ENCODE data around the gene CLCN4. TPM values are rescaled to one million over a fixed set of nuclear protein-coding genes. Genes with fewer than 3 reads are reported as not detected.

Gene CLCN4
- total RNA-seq, 1 donor: 14.1 TPM

DNA sequence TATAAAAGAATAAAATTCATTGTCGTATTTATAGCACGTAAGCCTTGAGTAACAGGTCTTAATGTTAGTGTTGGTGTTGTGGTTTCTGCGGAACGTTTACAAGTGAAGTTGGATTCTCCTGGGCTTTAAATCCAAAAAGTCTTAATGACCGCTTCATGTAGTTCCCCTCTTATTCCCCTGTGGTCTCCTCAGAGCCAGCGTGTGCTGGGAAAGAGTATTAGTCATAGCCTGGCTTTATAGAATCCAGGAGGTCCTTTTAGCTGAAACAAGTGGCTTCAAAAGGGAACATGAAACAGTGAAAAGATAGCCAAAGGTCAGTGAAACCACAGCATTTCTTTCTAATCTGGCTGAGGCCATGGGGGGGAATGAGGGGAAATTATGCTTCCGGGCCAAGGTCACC lies 79.1 kb downstream of the CLCN4 start:
- Histone ChIP-seq H3K27me3 (ENCODE audit: insufficient read depth, low read length) (no peaks in the 10 kb centered on the region), H3K4me1 (ENCODE audit: insufficient read depth, low read length) (peaks cover 39% of the 10 kb centered on the region), H3K79me2 (ENCODE audit: insufficient read depth, low read length) (no peaks in the 10 kb centered on the region), H3K9me3 (ENCODE audit: low read depth, low read length) (no peaks in the 10 kb centered on the region), H2AFZ (ENCODE audit: low read length) (no peak overlapping the region), H3K36me3 (ENCODE audit: insufficient read depth, low read length) (no peaks in the 10 kb centered on the region), H4K20me1 (ENCODE audit: insufficient read depth, low read length) (no peaks in the 10 kb centered on the region), H3K27ac (ENCODE audit: low read depth, low read length) (peak overlapping the region; percentile 24), H3K4me3 (ENCODE audit: insufficient read depth, low read length) (no peak overlapping the region), H3K4me2 (ENCODE audit: insufficient read depth, low read length) (peak overlapping the region; percentile 47)
- no peak for DNase-seq (ENCODE audit: insufficient read length, low spot score, missing footprints)
- TF ChIP-seq, protein P1, sequence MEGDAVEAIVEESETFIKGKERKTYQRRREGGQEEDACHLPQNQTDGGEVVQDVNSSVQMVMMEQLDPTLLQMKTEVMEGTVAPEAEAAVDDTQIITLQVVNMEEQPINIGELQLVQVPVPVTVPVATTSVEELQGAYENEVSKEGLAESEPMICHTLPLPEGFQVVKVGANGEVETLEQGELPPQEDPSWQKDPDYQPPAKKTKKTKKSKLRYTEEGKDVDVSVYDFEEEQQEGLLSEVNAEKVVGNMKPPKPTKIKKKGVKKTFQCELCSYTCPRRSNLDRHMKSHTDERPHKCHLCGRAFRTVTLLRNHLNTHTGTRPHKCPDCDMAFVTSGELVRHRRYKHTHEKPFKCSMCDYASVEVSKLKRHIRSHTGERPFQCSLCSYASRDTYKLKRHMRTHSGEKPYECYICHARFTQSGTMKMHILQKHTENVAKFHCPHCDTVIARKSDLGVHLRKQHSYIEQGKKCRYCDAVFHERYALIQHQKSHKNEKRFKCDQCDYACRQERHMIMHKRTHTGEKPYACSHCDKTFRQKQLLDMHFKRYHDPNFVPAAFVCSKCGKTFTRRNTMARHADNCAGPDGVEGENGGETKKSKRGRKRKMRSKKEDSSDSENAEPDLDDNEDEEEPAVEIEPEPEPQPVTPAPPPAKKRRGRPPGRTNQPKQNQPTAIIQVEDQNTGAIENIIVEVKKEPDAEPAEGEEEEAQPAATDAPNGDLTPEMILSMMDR (IDR thresholded peaks at IDR 0.05; ENCODE audit: extremely low read depth, low read depth, low read length): no peak

DNA sequence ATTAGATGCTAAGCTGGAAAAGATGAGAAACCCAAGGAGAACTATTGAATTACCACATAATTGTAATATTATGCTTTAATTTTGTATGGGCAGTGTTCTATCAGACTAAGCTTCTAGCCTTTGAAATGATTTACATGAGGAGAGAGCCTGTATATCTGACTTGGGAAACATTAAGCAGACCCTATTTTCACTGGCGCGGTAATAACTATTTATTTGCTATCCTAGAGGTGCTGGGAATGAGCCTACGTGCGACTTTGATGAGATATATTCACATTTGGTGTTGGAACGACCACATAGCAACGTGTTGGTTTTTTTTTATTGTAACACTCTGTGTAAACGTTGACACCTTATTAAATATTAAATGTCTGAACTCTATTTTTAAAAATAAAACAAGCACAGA lies 80.5 kb downstream of the CLCN4 start:
- no peaks in the 10 kb centered on the region for H3K36me3 ChIP-seq (ENCODE audit: insufficient read depth, low read length)
- DNase-seq (ENCODE audit: insufficient read length, low spot score, missing footprints): no peak
- TF ChIP-seq, protein P1 (IDR thresholded peaks at IDR 0.05; ENCODE audit: extremely low read depth, low read depth, low read length): no peak

DNA sequence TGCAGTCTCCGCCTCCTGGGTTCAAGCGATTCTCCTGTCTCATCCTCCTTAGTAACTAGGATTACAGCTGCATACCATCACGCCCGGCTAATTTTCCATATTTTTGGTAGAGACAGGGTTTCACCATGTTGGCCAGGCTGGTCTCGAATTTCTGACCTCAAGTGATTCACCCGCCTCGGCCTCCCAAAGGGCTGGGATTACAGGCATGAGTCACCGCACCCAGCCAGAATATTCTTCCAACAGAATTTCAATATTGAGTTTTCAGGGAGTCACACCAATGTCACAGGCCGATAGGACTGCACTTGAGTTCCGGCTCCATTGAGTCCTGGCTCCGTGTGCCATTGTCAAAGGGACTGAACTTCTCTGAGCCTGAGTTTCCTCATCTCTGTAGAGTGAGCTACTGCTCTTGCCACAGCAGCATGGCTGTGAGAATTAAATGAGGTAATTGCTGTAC lies 82.9 kb downstream of the CLCN4 start:
- no peak overlapping the region for H2AFZ ChIP-seq (ENCODE audit: low read length)
- H3K4me2 ChIP-seq (ENCODE audit: insufficient read depth, low read length): peak overlapping the region; percentile 64
- TF ChIP-seq, protein P1 (IDR thresholded peaks at IDR 0.05; ENCODE audit: extremely low read depth, low read depth, low read length): no peak
- H3K9me3 ChIP-seq (ENCODE audit: low read depth, low read length): no peaks in the 10 kb centered on the region
- no peak overlapping the region for H3K4me3 ChIP-seq (ENCODE audit: insufficient read depth, low read length)
- peaks cover 32% of the 10 kb centered on the region for H3K4me1 ChIP-seq (ENCODE audit: insufficient read depth, low read length)
- H3K27me3 ChIP-seq (ENCODE audit: insufficient read depth, low read length): no peaks in the 10 kb centered on the region
- H3K27ac ChIP-seq (ENCODE audit: low read depth, low read length): peak overlapping the region; percentile 92
- DNase-seq (ENCODE audit: insufficient read length, low spot score, missing footprints): no peak
- no peaks in the 10 kb centered on the region for H4K20me1 ChIP-seq (ENCODE audit: insufficient read depth, low read length)
- no peaks in the 10 kb centered on the region for H3K36me3 ChIP-seq (ENCODE audit: insufficient read depth, low read length)
- no peaks in the 10 kb centered on the region for H3K79me2 ChIP-seq (ENCODE audit: insufficient read depth, low read length)

More for the DNA sequence above, 80.5 kb downstream of the CLCN4 start:
- H3K4me3 ChIP-seq (ENCODE audit: insufficient read depth, low read length): no peak overlapping the region
- H4K20me1 ChIP-seq (ENCODE audit: insufficient read depth, low read length): no peaks in the 10 kb centered on the region
- H3K79me2 ChIP-seq (ENCODE audit: insufficient read depth, low read length): no peaks in the 10 kb centered on the region
- no peak overlapping the region for H3K4me2 ChIP-seq (ENCODE audit: insufficient read depth, low read length)
- no peak overlapping the region for H2AFZ ChIP-seq (ENCODE audit: low read length)
- H3K9me3 ChIP-seq (ENCODE audit: low read depth, low read length): no peaks in the 10 kb centered on the region
- H3K4me1 ChIP-seq (ENCODE audit: insufficient read depth, low read length): peaks cover 43% of the 10 kb centered on the region
- H3K27me3 ChIP-seq (ENCODE audit: insufficient read depth, low read length): no peaks in the 10 kb centered on the region
- H3K27ac ChIP-seq (ENCODE audit: low read depth, low read length): no peak overlapping the region

DNA sequence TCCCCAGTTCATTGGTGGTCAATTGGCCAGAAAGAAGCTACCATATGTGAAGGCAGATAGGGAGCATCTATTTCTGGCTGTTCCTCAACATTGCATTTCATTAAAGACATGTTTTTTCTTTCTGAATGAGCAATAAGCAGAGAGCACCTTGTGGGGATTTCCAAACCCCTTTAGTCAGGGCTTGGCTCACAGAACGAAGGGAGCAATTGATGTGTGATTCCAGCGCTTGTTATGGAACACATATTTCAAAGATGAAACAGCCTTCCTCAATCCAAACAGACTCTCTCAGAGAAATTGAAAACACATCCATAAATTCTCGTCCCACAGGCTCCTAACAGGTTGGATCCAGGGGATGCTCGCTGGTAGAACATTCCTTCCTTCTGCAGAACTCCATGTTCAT lies 84.1 kb downstream of the CLCN4 start:
- H4K20me1 ChIP-seq (ENCODE audit: insufficient read depth, low read length): no peaks in the 10 kb centered on the region
- H3K27me3 ChIP-seq (ENCODE audit: insufficient read depth, low read length): no peaks in the 10 kb centered on the region
- H3K9me3 ChIP-seq (ENCODE audit: low read depth, low read length): no peaks in the 10 kb centered on the region
- H3K27ac ChIP-seq (ENCODE audit: low read depth, low read length): peak overlapping the region; percentile 92
- no peak overlapping the region for H2AFZ ChIP-seq (ENCODE audit: low read length)
- peak; percentile 26 for DNase-seq (ENCODE audit: insufficient read length, low spot score, missing footprints)
- H3K4me1 ChIP-seq (ENCODE audit: insufficient read depth, low read length): peaks cover 27% of the 10 kb centered on the region
- TF ChIP-seq, protein P1 (IDR thresholded peaks at IDR 0.05; ENCODE audit: extremely low read depth, low read depth, low read length): no peak
- H3K4me2 ChIP-seq (ENCODE audit: insufficient read depth, low read length): peak overlapping the region; percentile 23
- H3K79me2 ChIP-seq (ENCODE audit: insufficient read depth, low read length): no peaks in the 10 kb centered on the region
- no peak overlapping the region for H3K4me3 ChIP-seq (ENCODE audit: insufficient read depth, low read length)
- H3K36me3 ChIP-seq (ENCODE audit: insufficient read depth, low read length): no peaks in the 10 kb centered on the region
